GM18502 (cell line): ENCODE measurements around the gene ALOX5AP.
"Not testable (repeated sequence)": the region's sequence is repeated elsewhere in the genome, so short reads cannot be mapped to it uniquely, and the experiment has no call there.

Experiments
- ATAC-seq: cut with Tn5 transposase; IDR thresholded peaks from one replicate; pipeline ENCODE4 v1.9.1; 2021; ENCODE audit warnings: mild to moderate bottlenecking; ENCODE audit not compliant: unreplicated experiment, poor library complexity

The ALOX5AP gene

GRCh38 chr13:30735872-30736175 is 481 bp downstream of the ALOX5AP start:
- peak; percentile 1 for ATAC-seq

GRCh38 chr13:30736461-30737320 is 1.3 kb downstream of the ALOX5AP start:
- ATAC-seq = no peak

- no peak for ATAC-seq
Observed at GRCh38 chr13:30737511-30738337, 2.4 kb downstream of the ALOX5AP start.

- no peak for ATAC-seq
Observed at GRCh38 chr13:30738526-30739236, 3.3 kb downstream of the ALOX5AP start.

DNA sequence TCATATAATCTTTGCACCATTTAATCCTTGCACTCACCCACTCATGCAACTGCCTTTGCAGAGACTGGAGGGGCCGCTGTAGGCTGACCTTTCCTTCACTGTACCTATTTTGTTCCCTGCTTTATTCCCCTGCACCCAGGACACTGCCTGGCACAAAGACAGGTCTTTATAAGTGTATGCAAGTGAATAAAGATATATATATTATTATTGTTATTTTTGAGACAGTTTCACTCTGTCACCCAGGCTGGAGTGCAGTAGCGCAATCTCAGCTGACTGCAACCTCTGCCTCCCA is 3.8 kb downstream of the ALOX5AP start:
- no peak for ATAC-seq

DNA sequence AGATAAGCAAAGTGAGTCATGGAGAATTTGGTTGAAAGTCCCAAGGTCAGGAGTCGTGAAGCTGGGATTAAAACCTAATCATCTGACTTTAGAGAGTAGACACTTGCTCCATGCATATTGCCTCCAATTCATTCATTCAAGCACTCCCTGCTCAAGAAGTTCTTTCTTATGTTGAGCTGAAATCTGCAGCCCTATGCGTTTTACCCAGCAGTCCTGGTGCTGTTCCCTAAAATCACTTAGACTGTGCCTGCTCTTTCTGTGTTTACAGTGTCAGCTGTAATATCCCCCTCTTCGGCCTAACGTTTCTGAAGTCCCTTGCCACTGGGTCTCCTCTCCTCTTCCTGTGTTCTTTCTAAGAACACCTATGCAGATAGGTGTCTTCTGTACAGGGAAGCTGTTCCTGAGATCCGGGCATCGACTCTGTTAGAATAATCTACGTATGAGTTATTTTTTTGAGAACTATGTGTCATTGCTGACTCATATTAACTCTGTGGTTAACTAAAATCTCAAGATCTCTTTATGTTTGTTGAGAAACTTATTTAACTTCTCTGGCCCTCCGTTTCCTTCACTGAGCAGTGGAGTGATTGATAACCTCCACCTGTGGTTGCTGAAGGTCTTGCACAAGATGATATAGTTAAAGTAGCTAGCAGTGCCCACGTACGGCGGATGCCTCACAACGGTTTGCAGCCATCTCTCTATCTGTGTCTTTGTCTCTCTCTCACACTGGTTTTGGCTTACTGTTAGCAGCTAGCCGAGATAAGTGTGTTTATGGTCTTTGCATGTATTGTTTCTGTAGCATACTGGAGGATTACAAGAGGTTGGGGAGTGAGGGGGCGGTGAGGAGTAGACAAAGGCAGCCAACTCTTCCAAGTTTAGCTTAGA is 4.7 kb downstream of the ALOX5AP start:
- peak; percentile 44 for ATAC-seq

DNA sequence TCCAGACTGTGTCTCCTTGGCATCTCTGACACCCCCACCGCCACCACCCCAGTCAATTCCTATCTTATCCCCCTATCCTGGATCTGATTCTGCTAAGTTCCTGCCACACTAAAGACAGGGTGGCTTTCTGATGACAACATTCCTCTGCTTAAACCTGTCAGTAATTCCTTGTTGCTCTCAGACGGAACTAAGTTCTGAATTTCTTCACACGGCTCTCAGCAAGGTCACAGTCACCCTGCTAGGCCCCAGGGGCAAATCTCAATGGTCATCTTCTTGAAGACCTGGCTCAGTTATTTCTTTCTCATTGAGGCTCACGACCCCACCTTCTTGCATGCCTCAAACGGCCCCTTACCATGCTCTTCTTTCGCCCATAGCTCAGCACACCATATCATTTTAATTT is 7.6 kb downstream of the ALOX5AP start:
- no peak for ATAC-seq

- ATAC-seq = no peak
Observed at GRCh38 chr13:30743319-30744055, 8.1 kb downstream of the ALOX5AP start.

GRCh38 chr13:30744056-30744680 is 8.8 kb downstream of the ALOX5AP start:
- peak; percentile 94 for ATAC-seq

DNA sequence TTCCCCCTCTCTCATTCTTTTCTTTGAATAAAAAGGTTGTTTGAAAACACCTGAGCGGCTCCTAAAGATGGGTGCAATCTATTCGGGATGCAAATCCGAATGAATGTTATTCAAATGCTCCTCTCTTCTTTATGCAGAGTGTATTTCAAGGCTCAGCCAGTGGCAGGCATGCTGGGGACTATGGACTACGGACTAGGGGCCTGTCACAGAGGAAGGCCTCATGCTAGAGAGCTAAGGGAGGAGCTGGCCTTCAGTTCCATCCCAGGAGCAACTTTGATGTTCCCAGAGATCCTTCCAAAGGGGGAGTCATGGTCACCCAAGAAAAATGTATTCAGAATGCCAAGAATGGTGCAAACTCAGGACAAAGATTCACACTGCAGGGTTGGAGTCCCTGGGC is 9.3 kb downstream of the ALOX5AP start:
- ATAC-seq = no peak

GRCh38 chr13:30745906-30746686 is 10.8 kb downstream of the ALOX5AP start:
- no peak for ATAC-seq

DNA sequence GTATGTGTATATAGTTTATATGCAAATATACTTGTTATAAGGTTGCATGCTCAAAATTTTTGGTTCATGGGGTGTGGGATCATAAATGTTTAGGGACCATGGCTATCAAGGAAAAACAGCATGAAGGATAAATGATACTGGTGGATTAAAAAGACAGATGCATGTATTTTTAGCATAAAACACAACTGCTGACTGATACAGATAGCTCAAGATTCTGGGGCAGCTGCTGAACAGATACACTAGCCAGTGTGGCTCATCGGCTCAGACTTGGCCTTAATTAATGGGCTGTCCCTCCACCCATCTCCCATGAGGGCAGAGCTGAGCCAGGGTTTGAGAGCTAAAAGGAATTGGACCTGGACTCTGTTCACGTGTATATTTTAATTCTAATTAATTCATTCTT is 11.4 kb downstream of the ALOX5AP start:
- no peak for ATAC-seq

- ATAC-seq = not testable (repeated sequence)
Observed at GRCh38 chr13:30747845-30748244, 12.5 kb downstream of the ALOX5AP start.

DNA sequence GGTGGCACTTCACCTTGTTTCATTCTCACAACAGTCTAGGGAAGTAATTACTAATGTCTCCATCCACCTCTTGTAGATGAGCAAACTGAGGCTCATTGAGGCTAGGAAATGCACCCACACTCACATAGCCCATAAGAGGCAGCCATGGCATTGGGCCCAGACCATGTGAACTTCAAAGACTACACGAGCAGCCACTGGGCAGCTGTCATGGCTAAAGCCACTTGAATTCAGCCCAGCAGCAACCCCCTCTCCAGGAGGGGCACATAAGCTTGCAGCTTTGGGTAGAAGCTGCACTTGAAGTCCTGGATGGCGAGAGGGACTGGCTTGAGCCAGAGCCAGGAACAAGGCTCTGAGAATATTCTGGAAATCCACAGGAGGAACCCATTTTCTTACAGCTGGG is 13.4 kb downstream of the ALOX5AP start:
- ATAC-seq = no peak

GRCh38 chr13:30750036-30750435 is 14.7 kb downstream of the ALOX5AP start:
- ATAC-seq = no peak

DNA sequence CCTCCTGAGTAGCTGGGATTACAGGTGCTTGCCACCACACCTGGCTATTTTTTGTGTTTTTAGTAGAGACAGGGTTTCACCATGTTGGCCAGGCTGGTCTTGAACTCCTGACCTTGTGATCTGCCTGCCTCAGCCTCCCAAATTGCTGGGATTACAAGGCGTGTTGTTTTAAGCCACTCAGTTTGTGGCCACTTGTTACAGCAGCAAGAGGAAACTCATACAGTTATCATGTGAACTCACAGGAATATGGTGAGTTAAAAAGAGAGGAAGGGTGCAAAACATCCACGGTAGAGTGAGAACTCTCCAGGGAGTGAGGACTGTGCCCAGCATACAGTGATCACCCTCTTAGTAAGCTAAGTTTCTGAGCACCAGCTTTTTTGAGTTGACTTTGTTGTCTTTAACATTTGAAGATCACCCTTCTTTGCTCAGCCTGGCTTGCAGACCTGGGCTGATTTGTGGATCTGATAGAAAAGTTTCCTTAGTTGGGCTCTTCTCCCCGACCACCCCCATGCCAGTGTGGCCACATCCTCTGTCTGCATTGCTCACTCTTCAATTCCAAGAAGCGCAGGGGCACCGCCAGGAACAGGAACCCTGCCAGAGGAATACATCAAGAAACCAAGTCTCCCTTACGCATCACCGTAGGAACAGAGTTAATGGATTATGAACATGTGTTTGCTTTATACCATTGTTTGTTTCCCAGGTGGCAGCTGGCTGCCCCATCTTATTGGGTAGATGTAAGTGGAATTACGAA is 16.0 kb downstream of the ALOX5AP start:
- no peak for ATAC-seq

GRCh38 chr13:30752201-30752797 is 17.0 kb downstream of the ALOX5AP start:
- ATAC-seq = no peak
